ENCODE data around the gene B9D1.
A peak's percentile ranks its signal among the peaks of the same experiment; 100 is the strongest.

The B9D1 gene

DNA sequence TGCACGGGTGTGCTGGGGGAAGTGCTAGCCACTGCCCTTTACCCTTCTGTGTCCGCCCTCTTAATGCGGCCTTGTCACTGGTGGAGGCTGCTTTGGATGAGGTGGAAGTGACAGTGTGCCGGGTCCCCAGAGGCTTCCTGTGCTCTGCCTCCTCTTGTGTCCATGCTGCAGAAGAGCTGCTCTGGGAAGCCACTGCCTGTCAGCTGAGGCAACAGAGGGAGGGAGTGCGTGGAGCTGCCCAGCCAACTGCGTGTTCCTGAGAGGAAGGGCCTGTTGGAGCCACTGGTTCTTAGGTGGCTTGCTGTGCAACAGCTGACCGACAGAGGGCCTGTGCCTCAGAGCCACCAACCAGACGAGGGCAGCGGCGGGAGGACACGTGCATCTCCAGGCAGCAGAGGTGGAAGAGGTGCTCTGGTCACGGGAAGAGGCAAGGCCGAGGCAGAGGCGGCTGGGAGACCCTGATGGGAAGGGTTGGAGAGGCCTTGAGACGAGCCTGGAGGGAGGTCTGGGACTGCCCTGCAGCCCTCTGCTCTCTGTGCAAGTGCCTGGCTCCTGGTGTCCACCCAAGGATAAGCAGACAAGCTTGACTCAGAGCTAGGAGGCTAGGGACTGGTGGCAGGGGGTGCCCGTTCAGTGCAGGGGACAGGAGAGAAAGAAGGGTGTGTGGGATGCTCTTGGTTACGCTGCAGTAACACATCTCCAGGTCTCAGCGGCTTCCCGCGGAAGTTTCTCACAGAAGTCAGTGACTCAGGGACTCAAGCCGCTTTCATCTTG lies 25.4 kb downstream of the B9D1 start:
- no peak for DNase-seq

DNA sequence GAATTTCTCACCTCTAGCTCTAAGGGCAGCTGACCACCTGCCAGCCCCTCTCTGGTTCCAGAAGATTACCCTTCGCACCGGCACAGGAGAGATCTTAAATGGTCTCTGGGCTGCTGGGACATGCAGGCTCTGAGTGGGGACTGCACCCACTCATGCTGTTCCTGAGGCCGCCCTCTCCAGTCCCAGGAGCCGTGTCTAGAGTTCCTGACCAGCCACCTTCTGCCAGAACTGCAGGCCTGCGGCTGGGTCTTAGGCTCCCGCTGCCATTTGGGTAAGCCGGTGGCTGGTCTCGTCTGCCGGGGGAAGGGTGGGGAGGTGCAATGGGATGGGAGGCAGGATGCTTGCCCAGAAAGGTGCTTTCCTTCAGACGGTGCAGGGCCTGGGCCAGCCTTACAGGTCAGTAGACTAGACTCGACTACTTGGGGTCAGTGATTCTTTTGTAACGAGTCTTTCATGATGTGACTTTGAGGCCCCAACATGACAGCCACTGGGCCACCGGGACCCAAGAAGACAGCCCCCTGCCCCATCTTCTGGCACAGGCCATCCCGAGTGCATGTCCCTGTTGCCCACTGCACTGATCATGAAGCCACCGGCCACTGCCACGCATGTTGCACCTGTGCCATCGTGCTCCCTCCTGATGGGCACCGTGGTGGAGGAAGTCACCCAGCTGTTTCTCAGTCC lies 26.4 kb downstream of the B9D1 start:
- no peak for DNase-seq

DNA sequence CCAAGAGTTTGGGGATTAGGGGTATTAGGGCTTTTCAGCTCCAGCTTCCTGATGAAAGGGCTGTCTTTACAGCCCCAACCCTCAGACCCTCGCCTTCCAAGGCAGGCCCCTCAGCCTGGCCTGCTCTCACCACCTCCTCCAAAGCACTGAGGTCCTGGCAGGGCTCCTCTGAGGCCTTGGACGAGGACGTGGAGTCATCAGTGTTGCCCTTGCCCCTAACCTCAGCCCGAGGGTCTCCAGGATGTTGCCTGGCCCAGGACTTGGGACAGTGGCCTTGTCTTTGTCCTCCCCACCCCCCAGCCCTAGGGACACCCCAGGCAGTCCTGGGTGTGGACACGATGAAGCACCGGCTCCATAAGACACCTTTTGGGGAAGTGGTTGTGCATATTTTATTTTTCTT lies 28.2 kb downstream of the B9D1 start:
- DNase-seq = no peak

DNA sequence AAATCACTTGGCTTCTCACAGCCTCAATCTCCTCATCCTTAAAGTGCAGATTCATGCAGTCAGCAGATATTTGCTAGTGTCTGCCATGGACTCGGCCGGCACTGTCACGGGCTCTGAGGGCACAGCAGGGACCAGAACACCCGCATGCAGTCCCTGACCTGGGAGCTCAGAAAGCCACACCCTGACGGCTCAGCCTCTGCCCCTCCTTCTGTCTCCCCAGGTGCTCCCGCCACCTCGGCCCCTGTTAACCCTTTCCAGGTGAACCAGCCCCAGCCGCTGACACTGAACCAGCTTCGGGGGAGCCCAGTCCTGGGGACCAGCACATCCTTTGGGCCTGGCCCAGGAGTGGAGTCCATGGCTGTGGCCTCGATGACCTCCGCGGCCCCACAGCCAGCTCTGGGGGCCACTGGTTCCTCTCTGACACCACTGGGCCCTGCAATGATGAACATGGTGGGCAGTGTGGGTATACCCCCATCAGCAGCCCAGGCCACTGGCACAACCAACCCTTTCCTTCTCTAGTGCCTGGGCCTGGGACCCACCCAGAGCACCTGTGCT lies 28.7 kb downstream of the B9D1 start:
- DNase-seq = no peak

DNA sequence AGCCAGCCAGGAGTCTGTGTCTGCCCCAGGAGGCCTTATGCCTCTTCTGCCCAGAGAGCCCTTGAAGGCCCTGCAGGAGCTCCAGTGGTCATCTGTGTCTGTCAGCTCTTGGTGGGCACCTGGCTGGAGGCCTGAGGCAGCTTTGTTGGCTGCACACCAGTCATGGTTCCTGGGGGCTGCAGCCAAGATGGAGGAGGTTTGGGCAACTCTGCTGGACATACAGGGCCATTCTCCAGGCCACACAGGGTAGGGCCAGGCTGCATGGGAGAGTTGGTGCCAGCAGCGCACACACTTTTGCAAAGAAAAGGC lies 29.4 kb downstream of the B9D1 start:
- no peak for DNase-seq

DNA sequence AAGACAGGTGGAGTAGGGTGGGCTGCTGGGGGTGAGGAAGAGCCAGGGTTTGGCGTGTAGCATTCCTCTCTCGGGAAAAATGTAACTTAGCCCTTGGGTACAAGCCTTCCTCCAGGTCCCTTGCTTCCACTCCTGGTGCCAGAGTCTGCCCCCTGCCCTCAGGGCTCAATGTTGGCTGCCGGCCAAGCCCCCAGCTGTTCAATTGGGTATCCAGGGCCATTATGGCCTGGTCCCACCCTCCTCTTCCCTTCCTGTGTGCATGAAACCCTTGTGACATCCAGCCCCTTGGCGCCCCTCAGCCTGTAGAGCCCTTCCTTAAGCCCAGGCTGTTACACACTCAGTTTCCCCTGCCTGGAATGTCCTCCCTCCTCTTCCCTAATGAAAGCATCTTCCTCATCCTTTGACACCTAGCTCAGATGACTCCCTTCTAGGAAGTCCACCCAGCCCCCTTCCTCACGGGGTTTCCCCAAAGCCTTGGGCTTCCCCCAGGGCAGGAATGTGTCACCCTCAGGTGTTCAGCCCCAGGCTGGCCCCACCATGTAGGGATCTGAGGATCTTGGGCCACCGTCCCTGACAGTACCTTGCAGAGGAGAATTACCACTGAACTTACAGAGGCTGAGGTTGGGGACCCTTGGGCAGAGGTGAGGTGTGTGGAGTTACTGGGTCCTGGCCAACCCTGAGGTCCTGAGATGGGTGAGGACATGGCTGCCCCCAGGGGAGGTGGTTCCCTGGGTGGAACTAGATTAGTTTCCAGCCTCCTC lies 30.0 kb downstream of the B9D1 start:
- peak; percentile 15 for DNase-seq

DNA sequence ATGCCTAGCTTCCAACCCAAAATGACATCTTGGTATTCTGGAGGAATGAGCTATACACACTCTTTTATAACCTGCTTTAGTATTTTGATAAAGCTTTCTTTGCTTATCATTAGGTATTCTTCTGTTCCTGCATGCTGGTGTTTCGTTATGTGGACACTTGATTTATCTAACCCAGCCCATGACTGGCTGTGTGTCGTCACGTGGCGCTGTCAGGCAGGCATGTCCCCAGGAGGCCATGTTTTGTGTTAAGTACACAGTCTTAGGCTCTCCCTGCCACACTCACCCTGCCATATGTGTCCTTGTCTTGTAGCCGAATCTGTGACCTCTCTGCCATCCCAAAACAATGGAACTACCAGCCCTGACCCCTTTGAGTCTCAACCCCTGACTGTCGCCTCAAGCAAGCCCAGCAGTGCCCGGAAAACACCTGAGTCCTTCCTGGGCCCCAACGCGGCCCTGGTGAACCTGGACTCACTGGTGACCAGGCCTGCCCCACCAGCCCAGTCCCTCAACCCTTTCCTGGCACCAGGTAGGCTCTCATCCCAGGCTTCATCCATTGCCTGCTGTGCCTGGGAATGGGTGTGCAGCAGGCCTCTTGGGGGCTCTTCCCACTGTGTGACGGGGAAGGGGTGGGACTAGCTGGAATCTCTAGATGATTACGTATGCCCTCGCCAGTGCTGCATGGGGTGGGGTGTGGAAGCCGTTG lies 30.8 kb downstream of the B9D1 start:
- no peak for DNase-seq

DNA sequence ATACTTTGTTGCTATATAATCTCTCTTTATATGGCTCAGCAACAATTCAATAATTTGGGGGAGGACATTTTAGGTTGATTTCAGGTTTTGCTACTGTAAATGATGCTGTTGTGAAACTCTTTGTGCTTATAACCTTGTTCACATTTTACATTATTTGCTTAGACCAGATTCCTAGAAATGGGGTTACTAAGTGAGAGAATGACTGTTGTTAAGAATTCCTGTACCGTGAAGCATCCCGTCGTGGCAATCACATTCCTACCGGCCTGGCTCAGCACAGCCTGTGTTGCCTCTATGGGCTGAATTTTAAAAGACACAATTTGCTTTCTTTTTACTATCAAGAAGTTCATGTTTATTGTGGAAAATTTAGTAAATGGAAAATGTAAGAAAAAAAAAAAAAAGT lies 31.4 kb downstream of the B9D1 start:
- no peak for DNase-seq

DNA sequence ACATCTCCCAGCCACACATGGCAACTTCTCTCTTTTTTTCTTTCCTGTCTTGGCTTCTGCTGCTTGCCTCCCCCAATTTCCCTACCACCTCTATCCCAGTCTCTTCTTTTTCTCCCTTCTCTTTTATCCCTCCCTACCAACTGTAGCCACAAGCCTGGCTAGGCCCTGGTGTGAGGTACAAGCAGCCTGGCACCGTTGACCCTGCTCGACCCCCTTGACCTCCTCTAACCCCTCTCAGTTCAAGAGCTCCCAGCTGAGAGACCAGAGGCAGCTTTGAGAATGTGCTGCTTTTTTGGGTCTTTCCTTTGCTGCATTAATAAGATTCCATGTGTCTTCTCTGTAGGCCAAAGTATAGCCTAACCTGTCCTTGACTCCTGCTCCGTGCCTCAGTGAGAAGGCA lies 32.3 kb downstream of the B9D1 start:
- DNase-seq = no peak

DNA sequence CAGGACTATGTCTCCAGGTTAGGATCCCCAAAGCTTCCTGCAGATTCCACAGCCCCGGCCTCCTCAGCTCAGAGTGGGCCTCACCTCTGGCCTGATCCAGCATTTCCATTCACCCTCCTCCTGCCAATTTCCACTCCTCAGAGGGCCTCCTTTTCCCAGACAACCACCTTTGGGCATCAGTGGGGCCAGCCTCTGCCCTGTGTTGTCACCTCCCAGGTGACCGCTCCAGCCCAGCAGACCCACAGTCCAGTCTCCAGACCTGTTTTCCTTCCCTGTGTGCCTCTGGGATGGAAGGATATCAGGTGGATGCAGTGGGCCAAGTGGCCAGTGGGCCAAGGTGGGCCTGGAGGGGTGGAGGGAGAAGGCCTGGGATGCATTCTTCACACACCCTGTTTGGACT lies 32.7 kb downstream of the B9D1 start:
- DNase-seq = no peak

DNA sequence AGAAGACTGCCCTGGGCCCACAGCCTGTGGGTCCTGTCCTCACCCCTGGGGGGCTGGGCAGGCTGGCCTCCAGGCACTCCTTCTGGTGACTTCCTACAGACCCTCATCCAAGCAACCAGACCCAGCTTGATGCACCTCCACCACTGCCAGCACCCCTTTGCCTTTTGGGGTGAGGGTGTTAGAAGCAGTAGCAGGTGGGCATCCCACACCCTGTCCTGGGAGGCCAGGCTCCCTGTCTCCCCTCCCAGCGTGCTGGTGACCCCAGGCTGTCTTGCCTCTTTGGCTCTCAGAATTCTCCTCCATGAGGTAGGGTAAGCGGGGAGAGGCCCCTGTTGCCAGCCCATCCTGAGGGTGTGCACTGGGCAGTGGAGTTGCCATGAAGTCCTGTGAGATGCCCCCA lies 33.4 kb downstream of the B9D1 start:
- no peak for DNase-seq

DNA sequence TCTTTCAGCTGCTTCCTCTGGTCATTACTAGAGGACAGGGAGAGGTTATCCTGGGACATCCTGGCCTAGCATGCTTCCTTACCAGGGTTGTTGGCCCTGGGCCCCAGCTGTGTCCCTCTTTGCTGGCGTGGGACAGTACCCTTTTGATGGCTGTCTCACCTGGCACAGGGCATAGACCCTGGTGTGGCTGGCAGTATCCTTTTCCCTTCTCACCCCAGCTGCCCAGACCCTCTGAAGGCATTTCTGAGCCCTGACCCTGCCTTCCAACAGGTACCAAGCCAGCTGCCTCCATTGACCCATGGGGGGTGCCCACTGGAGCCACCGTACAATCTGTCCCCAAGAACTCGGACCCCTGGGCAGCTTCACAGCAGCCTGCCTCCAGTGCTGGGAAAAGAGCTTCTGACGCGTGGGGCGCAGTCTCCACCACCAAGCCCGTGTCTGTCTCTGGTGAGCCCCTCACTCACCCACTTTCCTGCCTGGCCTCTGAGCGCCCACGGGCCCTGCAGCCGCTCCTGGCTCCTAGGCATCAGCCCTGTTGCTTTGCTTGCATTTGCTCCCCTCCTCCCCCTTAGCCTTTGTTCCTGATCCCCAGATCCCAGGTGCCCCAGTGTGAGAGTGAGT lies 34.0 kb downstream of the B9D1 start:
- no peak for DNase-seq

DNA sequence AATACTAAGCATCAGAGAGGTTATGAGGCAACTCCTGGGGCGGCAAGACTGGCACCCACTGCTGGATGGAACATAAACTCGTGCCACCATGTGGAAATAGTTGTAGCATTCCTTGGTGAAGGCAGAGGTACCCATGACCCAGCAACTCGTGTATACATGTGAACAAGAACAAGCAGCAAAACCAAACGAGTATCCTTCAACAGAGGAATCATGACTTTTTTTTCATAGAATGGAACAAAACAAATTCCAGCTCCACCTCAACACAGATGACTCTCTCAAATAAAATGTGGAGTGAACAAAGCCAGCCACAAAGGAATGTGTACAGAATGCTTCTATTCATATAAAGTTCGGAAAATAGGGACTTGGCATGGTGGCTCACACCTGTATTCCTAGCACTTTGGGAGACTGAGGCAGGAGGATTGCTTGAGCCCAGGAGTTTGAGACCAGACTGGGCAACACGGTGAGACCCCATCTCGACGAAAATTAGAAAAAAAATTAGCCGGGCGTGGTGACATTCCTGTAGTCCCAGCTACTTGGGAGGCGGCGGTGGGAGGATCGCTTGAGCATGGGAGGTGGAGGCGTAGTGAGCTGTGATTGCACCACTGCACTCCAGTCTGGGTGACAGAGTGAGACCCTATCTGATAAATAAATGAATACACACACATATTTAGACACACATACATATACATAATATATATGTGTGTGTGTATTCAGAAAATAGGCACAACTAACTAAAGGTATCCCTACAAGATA lies 35.3 kb downstream of the B9D1 start:
- DNase-seq = no peak

DNA sequence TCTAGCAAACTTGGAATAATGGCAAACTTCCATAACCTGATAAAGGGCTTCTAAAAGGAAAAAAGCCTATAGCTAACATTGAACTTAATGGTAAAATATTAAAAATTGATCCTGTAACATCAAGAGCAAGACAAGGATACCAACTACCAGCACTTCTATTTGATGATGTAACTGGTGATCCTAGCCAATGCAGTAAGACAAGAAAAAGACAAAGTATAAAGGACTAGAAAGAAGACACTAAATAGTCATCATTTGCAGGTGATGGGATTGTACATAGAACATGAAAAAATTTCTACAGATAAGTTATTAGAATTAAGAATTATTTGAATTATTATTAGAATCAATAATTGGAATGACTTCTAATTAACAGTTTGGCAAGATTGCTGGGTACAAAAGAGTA lies 37.0 kb downstream of the B9D1 start:
- DNase-seq = no peak

DNA sequence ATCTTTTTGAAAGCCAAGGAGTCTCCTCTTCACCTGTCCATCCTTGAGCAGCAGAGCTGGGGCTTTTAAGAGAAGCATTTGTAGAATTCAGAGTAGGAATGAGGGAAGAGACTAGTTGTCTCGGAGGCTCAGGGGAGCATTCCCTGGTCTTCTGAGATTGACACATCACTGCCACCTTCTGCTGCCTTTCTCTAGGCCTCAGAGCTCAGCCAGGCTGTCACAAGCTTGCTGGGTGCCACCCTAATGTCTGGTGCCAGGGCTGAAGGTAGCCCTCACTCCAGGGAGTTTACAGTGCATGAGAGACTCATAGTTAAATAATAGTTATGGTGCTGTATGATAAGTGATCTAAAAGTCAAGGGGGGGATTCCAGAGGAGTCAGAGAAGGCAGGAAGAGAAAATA lies 39.7 kb downstream of the B9D1 start:
- DNase-seq = no peak

DNA sequence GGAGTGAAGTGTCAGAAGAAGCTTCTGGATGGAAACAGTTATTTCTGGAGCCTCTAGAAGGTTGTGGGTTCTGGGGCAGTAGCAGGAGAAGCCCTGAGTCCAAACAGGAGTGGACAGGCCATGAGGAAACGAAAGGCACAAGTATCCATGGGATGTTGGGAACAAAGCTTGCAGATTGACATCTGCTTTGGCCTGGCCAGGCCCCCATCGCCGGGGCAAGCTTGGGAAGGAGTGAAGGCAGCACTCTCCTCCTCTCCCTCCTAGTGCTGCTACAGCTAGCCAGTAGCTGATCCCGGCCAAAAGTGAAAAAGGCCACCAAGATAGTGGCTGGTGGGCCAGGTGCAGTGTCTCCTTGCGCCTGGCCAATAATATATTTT lies 40.4 kb downstream of the B9D1 start:
- no peak for DNase-seq

DNA sequence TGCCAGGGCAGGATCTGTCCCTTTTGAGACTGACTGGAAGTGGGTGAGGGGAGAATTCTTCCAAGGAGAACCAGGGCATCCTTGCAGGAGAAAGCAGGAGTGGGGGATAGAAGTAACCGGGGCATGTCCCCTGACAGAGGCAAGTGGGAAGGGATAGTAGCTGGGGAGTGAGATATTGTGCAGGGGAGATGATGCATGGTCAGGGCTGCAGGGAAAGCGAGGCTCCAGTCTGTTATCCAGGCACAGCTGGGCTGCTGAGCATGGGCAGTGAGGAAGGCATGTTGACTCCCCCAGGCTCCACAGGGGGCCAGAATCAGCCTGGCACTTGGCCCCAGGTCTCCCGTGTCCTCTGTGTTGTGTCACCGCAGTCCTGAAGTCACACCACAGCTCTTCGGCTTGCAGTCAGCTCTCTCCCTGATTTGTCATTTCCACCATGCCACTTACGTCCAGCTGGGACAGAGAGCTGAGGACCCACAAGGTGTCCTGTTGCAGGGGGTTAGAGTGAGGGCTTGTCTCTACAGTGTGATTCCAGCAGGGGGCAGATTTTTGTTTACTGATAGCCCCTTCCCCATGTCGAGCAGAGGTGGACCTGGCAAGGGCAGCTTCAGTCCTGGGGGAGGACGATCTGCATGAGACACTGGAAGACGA lies 40.9 kb downstream of the B9D1 start:
- no peak for DNase-seq

DNA sequence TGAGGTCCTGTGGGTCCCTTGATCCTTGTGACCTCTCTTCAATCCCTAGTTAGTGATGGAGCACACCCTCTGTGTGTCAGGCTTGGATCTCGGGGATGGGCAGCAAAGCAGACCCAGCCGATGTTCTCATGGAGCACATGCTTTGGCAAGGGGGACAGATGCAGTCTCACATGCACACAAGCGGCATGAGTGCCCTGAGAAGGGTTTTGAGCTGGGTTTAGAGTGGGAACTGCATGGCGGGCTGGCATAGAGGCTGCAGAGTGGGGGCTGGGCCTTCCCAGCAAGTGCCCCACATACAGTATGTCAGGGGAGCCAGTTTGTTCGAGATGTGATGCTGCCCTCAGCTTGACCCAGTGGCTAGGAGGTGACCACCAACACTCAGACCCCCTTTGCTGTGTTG lies 41.6 kb downstream of the B9D1 start:
- DNase-seq = no peak

DNA sequence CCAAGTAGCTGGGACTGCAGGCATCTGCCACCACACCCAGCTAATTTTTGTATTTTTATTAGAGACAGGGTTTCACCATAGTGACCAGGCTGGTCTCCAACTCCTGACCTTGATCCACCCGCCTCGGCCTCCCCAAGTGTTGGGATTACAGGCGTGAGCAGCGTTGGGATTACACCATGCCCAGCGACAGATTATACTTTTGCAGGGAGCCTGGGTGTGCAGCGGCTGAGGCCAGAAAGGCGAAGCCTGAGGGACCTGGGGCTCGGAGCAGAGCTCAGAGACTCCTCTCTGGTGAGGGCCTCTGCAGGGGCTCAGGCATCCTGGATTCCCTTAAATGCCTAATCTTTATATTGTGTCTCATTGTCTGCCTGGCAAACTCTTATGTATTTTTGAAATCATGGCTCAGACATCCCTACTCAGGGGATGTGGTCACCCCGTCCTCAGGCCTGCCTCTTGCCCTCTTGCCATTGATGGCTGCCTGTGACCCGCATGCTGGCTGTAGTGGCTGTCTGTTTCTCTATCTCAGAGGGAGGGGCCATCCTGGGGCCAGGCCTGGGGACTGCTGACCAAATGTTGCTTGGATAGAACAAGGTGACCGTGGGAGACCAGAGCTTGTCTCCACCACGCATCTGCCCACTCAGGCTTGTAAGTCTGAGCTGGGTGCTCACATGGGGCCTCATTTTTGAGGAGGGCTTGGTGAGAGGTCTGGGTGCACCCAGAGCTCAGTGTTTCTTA lies 42.6 kb downstream of the B9D1 start:
- no peak for DNase-seq

DNA sequence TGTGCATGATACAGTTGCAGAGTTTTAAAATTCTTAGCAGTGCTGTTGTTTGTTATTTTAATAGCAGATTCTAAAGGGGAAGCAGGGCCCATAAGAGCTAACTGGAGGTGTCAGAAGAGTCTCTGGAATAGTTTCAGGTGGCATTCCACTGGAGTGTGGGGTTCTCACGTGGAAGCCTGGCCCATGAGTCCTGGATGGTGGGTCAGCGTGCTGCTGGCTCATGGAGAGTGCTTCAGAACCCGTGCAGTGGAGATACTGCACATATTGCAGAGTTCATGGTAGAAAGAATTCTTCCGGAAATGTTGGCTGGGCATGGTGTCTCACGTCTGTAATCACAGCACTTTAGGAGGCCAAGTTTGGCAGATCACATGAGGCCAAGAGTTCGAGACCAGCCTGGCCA lies 43.9 kb downstream of the B9D1 start:
- no peak for DNase-seq

Measured in stimulated activated CD4-positive, alpha-beta T cell treated with anti-CD3 and anti-CD28 coated beads, Interleukin-1b, Interleukin-23, amount 100 ng/mL, for 48 hours (primary cell).